GM20000 (cell line): ENCODE results near the gene SLC39A11.

ENCODE experiments used
- DNase-seq: peaks from one replicate; pipeline ENCODE4 v3.0.0; 2012; ENCODE audit warnings: low spot score
- CTCF ChIP-seq: IDR thresholded peaks from 2 replicates; pipeline ENCODE4 v1.5.1; 2012; ENCODE audit warnings: mild to moderate bottlenecking, control low read depth; ENCODE audit errors: extremely low read depth, missing control alignments

Gene SLC39A11

DNA sequence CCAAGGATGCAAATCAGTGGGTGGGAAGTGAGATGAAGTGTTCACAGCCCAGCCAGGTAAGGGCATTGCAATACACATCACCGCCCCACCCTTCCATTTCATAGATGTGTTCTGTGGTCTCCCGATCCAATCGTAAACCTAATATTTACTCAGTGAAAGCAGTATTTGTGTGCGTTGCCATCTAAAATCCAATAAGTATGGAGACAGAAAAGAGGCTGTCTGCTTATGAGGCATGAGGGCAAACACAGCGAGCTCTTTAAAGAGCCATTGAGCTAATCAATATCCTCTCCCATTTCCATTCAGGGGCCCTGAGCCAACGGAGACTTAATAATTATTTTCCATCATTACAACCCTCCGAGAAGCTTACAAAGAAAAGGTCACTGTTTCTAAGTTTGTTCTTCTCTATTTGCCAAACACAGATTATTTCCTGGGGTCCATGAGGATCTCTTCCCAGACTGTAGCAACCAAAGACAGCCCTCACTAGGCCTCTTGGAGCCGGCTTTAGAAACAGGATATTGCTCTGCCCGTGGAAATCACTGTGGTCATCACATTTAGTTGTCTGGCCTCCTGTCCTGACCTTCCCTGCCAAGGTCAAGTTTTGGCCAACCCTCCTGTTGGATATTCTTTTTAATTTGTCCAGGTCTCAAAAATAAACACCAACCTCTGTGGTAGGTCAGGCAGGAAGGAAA, 120.1 kb downstream of the SLC39A11 start:
- DNase-seq: no peak
- no peak for TF ChIP-seq CTCF

GRCh38 chr17:72971226-72971880, 121.1 kb downstream of the SLC39A11 start:
- TF ChIP-seq CTCF: no peak
- DNase-seq: no peak

DNA sequence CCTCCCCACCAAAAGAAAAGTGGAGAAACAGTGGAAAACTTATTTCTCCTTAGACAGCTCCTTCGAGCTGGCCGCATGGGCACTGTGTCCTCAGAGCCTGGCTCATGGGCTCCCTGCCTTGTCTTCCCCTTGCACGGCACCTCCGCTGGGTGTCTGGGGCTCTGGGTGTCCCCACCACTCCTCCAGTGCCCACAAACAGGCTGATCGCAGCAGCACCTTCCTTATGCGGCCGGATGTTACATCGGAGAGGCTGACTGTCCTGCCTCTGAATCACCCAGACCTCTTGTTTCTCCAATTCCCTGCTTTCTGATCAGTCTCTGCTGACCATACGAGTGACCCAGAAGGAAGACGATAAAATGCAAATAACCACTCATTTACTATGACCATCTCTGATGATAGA, 121.7 kb downstream of the SLC39A11 start:
- no peak for TF ChIP-seq CTCF
- DNase-seq: no peak

GRCh38 chr17:72970246-72970645, 122.2 kb downstream of the SLC39A11 start:
- TF ChIP-seq CTCF: no peak
- DNase-seq: no peak

DNA sequence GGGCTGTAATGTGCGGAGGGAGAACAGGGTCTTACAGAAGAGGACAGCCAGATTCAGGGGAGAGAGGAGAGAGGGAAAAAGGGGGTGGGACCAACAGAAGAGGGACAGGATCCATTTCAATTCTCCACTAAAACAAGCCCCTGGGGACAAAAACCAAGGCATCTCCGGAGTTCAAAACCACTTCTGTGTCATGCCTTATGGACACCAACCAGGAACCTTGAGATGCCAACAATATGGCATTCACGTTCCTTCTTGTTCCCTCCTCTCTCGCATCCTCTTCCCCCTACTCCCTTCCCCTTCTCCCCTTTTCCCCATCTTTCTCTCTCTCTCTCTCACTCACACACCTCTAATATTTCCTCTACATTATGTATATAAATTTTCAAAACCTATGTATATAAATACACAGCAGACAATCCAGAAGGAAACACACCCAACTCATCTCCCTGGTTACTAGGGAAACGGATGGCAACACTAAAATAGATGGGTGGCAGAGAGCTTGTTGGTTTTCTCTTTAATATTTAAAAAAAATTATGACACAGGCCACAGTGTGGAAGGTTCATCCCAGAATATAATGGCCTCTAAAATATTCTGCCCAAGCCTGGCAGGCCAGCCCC, 123.1 kb downstream of the SLC39A11 start:
- no peak for TF ChIP-seq CTCF
- no peak for DNase-seq

DNA sequence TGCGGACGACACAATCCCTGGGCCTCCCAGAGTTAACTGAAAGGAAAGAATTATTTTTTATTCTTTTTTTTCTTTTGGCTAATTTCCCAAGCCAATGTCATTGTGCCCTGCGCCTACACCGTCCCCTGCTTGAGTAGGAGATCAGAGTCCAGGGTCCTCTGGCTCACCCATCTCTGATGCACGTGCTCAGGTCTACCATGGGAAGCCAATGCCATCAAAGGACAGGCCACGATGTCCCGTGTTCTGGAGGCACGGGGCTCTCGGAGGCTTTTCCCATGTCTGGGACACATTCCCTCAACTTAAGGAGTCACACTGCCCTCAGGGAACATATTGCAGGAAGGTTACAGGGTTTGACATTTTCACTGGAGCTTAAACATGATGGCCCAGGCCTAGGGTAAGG, 123.7 kb downstream of the SLC39A11 start:
- no peak for DNase-seq
- no peak for TF ChIP-seq CTCF

DNA sequence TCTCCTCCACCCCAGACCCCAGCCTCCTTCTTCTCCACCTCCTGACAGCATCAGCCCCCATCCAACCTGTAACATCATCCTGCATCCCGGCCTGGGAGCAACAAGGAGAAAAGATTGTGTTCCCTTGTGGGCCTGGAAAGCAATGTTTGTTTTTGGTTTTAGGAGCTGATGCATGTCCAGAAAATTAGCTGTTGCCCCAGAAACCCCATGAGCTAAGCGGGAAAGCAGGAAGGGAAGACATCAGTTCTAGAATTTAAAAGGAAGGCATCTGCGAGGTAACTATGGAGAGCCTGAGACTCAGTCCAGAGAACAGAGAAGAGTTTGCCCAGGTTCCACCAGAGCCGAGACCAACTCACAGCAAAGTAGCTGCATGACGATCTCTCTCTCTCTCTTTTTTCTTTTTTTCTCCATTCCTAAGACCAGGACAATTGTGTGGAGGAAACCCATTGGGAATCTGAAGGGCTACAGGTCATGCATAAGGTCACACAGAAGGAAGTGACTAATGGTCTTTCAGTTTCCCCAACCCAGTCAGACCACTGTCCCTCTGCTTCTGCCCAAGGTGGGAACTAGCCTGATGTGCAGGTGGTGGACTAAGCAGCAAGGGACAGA, 124.4 kb downstream of the SLC39A11 start:
- DNase-seq: no peak
- TF ChIP-seq CTCF: no peak
